ENCODE data around the gene PAM16.
"Not testable (repeated sequence)": the region's sequence is repeated elsewhere in the genome, so short reads cannot be mapped to it uniquely, and the experiment has no call there.

PAM16 gene

DNA sequence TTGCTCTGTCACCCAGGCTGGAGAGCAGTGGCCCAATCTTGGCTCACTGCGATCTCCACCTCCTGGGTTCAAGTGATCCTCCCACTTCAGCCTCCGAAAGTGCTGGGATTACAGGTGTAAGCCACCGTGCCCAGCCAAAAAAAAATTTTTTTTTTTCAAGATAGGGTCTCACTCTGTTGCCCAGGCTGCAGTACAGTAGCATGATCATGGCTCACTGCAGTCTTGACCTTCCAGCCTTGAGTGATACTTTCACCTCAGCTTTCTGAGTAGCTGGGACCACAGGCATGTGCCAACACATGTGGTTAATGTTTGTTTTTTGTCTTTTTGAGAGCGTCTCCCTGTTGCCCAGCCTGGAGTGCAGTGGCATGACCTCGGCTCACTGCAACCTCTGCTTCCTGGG, 1.7 kb upstream of the PAM16 start:
- no peak for DNase-seq (ENCODE audit: low read depth)

DNA sequence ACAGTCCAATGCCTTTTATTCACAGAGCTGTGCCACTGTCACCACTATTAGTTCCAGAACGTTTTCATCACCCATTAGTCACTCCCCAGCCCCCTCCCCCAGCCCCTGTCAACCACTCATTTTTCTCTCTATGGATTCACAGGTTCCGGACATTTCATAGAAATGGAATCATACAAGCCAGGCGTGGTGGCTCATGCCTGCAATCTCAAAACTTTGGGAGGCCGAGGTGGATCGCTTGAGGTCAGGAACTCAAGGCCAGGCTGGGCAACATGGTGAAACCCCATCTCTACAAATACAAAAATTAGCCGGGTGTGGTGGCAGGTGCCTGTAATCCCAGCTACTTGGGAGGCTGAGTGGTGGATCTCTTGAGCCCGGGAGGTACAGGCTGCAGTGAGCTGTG, 759 bp upstream of the PAM16 start:
- no peak for DNase-seq (ENCODE audit: low read depth)

DNA sequence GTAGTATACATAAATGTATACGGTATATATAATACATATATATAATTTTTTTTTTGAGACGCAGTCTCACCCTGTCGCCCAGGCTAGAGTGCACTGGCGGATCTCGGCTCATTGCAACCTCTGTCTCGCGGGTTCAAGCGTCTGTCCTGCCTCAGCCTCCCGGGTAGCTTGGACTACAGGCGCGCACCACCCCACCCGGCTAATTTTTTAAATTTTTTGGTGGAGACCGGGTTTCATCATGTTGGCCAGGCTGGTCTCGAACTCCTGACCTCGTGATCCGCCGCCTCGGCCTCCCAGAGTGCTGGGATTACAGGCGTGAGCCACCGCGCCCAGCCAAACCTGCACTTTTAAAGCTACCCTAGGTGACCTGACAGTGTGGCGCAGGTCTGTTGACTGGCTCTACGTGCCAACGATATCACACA, 745 bp downstream of the PAM16 start:
- no peak for DNase-seq (ENCODE audit: low read depth)

DNA sequence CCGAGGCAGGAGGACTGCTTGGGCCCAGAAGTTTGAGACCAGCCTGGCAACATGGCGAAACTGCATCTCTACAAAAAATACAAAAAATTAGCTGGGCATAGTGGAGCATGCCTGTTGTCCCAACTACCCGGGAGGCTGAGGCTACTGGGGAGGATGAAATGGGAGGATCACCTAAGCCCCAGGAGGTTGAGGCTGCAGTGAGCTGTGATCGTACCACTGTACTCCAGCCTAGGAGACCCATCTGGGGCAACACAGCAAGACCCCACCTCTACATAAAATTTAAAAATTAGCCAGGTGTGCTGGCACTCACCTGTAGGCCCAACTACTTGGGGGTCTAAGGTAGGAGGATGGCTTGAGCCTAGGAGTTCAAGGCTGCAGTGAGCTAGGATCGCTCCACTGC, 1.8 kb downstream of the PAM16 start:
- no peak for DNase-seq (ENCODE audit: low read depth)

DNA sequence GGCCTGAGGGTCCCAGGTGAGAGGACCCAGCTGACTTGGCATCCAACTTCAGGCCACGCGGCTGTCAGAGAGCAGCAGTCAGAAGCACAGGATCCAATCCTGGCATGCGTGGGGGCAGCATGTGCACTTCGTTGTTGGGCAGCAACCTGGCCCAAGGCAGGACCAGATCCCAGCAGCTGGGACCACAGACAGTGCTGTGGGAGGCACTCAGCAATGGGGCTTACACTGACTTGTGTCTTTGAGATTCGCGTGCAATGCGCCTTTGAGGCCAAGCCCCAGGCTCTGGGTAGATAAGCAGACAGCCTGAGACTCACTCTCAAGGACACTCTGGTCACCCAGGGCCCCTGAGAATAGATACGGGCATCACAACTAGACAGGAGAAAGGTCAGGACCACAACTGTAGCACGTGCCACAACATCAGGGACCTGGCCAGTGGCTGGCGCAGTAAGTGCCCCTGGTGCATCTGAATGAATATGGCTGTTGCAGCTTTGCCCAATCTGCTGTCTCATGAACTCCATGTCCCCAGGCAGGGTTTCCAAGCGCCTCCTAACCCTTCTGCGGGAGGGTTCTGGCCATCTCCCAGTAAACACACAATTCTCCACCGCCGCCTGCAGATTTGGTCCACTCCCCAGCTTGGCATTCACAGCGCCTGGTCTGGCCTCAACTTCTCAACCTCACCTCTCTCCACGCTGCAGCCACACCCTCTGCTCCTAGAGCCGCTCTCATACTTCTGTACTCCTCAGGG, 3.2 kb downstream of the PAM16 start:
- no peak for DNase-seq (ENCODE audit: low read depth)

DNA sequence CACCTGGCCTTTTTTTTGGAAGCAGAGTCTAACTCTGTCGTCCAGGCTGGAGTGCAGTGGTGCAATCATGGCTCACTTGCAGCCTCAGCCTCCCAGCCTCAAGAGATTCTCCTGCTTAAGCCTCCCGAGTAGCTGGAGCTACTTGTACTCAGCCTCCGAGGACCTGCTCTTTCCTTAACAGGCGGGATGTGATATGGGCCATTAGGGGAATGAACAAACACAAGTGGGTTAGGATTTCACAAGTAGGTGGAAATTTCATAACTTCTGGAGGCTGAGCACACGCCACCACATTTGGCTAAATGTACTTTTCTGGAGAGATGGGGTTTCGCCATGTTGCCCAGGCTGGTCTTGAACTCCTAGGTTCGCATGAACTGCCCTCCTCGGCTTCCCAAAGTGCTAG, 4.1 kb downstream of the PAM16 start:
- DNase-seq (ENCODE audit: low read depth): no peak

DNA sequence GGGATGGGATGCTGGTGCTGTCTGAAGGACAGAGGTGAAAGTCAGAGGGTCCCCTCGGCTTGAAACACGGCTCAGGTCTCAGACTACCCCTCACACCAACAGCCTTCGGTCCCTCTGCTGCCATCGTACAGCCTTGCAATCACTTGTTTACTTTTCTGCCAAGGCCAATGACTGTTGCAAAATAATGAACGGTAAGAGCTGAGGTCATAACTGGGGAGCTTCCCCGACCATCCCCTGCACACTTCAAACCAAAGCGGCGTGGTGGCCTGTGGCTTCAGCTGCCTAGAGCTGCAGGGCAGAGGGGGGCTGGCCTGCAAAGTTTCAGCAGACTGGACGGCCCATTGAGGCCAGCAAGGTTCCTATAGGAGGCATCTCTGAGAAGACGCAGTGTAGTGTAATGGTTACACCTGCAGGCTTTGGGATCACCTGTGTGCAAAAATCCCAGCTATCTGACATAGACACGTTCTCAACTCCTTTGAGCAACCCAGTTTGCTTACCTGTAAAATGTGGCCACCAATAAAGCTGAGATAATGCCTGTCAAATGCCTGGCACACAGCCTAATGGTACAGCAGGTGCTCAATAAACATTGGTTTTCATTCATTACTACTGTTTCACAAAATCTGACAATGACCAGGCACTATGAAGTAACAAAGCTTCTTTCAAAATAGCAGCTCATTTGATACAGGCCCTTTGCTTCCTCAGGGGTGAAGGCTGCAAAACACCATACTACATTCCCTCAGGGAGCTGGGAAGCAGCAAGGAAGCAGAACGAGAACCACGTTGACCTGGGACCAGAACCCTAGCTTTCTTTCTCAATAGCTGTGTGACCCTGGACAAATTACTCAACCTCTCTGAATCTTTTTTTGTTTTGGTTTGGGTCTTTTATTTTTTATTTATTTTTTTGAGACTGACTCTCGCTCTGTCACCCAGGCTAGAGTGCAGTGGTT, 5.0 kb downstream of the PAM16 start:
- no peak for DNase-seq (ENCODE audit: low read depth)

DNA sequence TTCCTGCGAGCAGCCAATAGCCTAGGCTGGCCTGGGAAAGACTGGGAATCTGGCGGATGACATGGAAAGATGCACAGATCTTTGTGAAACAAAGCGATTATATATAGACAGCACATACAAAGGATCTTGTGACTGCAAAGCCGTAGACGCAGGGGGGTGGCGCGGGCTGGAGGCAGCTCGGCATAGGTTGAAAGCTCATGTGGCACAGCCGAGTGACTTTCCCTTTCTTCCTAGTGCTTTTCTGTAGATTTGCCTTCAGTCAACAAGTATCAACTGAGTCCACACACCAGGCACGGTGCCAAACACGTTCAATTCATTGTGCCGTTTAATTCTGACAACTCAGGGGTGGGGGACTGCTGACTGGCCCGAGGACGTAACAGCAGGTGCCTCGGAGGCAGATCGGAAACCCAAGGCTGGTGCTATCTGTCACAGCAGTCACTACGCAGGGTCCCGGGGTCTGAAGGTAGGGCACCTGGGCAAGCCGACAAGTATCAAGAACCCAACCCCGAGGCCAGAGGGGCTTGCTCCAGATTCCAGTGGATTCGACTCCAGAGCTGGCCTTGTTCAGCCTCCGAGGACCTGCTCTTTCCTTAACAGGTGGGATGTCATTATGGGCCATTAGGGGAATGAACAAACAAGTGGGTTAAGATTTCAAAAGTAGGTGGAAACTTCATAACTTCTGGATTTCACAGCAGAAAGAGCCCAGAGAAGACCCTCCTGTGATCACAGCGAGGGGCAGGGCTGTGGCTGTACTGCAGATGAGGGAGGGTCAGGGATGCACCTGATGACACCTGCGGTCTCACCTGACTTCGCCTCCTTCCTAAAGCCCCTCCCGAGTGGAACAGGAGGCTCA, 5.9 kb downstream of the PAM16 start:
- DNase-seq (ENCODE audit: low read depth): no peak

DNA sequence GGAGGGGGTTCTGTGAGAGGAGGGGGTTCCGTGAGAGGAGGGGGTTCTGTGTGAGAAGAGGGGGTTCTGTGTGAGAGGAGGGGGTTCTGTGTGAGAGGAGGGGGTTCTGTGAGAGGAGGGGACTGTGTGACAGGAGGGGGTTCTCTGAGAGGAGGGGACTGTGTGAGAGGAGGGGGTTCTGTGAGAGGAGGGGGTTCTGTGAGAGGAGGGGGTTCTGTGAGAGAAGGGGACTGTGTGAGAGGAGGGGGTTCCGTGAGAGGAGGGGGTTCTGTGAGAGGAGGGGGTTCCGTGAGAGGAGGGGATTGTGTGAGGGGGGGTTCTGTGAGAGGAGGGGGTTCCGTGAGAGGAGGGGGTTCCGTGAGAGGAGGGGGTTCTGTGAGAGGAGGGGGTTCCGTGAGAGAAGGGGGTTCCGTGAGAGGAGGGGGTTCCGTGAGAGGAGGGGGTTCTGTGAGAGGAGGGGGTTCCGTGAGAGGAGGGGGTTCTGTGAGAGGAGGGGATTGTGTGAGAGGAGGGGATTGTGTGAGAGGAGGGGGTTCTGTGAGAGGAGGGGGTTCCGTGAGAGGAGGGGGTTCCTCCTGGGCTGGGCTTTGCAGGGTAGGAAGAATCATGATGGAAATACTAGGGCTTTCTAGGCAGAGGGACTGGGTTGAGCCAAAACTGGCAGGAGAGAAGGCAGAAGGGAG, 6.7 kb downstream of the PAM16 start:
- not testable (repeated sequence) for DNase-seq (ENCODE audit: low read depth)

DNA sequence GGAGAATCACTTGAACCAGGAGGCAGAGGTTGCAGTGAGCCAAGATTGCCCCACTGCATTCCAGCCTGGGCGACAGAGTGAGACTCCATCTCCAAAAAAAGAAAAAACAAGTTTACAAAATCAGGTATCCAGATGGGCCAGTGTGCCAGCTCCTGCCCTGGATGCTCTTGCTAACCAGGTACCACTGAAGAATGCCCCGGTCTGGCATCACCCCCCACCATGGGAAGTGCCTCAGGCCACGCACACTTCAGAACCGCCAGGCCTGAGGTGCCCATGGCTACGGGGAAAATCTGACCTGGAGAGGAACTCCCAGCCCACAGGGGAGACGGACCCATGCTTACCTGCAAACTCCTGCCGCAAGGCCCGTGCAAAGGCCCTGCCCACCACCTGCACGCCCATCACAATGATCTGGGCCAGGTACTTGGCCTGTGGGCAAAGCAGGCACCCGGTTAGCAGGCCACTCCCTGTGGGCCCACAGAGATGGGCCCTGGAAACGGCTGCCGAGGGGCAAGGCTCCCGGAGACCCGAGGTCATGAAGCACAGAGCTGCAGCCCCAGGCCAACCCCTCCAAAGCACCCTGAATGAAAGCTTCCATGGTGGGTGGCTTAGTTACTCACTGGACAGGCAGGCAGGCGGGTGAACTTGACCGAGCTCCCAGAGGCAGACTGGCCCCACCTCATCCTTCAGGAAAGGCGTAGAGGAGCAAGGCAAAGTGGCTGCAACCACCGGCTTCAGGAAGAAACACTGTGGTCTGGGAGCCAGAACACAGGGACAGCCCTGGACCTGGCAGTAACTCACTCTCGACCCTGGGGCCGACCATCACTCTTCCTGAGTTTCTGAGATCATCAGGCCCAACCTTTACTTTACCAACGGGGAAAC, 8.0 kb downstream of the PAM16 start:
- no peak for DNase-seq (ENCODE audit: low read depth)

DNA sequence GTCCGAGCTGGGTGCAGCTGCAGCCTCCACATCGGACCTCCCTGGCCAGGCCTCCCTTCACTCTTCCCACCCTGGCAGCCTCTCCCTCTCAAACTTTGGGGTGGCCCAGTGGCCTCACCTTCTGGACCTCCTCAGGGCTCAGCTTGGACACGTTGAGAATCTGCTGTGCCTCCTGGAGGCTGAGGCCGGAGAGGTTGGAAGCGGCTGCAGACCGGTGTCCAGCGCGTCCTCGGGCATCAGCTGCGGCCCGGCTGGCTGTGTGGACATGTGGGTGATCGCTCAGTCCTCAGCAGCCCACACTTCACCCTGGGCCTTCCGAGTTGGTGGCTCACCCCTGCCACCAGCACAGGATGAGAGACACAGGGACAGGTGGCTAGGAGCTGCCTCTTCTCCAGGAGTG, 9.9 kb downstream of the PAM16 start:
- no peak for DNase-seq (ENCODE audit: low read depth)

DNA sequence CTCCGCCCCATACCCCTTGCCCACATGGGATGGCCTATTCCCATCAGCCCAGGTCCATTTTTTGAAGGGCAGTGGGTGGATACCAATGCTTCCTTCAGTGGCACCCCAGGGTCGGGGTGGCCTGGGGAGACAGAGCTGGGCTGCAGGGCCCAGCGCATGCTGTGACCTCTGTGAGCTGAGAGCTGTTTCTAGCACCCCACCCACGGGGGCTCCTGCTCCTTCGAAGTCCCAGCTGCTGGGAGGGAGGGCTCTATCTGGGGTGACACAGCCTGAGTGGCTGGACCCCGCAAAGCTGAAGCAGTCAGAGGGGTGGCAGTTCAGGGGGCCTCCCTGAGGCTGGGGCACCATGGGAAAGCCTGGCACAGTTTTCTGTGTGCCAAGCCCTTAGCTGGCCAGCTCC, 10.7 kb downstream of the PAM16 start:
- DNase-seq (ENCODE audit: low read depth): no peak

DNA sequence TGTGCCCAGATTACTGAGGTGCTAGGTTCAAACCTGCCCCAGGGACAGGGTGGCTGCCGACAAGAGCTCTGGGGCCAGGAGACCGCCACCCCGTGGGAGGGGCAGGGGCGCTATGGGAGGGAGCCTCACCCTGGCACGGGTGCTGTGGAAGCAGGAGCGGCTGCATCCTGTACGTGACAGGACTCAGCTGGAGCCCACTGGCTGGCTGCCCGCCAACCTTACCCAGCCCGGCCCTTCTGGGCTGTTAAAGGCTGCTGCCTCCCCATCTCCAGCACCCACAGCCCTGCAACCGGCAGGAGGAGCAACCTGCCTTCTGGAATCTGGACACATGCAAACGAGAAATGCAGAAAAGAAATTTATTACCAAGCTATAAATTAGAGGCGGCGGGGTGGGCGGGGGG, 11.2 kb downstream of the PAM16 start:
- DNase-seq (ENCODE audit: low read depth): no peak

DNA sequence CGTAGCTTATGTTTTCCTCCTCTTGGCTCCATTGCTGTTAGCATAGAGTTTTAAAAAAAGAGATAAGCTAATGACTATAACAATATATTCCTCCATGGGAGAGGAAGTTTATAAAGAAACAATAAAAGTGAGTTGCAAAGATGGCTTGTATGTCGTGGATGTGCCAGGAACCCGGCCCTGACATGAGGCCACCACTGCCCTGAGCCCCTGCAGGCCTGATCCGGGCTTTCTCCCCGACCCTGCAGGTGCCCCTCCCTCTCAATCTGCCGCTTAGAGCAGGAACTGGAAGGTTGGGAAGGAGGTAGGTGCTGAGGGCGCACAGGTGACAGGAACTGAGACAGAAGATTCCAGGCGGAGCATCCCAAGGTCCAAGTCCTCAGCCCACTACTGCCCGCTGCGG, 11.7 kb downstream of the PAM16 start:
- DNase-seq (ENCODE audit: low read depth): no peak

DNA sequence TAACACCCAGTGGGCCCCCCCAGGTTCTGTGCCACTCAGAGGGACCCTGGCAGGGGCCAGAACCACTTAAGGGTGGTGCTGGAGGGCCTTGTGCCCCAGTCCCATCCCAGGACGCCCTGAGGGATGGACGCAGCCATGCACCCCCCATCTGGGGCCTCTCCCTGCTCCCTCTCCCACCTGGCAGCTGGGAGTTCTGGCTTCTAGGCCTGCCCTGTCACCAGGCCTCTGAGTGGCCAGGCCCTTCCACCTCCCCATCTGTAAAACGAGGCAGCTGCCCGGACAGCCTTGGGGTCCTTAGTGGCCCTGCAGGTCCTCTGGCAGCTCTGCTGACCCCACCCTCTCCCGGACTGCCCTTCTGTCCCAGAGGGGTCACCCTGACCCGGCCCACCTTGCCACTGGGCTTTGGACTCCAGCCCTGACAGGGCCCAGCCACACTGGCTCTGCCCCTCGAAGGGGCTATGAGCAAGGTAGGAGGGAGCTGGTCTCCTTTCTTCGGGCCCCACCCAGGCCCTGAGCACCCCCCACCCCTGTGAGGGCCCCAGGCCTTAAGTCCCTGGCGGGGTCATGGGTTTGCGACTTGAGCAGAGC, 12.3 kb downstream of the PAM16 start:
- DNase-seq (ENCODE audit: low read depth): no peak

DNA sequence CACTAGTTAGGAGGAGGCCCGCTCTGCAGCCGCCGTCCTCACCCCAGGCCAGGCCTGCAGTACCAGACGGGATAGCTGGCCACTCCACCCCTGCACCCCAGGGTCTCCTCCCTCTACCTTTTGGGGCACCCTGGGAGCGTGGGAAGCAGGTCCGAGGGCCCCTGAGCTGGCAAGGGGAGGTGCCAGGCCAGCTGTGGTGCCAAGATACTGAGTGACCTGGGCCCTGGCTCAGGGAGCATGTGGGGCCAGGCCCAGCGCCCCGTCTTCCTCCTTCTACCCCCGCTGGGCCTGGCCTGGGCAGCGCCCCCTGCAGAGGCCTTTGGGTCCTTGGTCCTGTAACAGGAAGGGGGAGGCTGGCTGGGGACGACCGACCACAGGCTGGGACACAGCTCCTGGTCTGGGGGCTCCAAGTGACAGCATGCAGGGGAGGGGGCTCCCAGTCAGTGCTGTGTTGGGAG, 13.0 kb downstream of the PAM16 start:
- no peak for DNase-seq (ENCODE audit: low read depth)

DNA sequence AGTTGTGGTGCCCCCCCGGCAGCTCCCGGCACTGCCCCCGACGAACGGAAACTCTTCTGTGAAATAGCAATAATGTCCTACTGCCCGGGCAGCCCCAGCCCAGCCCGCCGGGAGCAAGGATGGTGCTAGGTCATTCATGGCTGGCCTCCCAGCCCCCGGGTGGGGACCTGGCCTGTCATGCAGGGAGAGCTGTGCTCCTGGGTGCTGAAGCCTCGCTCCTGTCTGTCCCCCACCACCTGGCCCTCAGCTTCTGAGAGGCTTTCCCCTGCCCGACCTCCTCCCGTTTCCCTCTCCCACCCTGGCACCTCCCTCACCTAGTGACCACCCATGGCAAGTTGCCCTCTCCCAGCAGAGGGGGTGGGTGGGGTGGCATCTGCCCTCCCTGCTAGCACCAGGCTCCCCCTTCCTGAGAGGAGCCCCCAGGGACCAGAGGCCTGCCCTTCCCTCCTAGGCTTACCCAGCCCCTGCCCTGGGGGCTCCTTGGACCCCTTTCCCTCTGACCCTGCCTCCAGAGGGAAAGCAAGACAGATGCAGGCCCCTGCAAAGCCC, 13.5 kb downstream of the PAM16 start:
- no peak for DNase-seq (ENCODE audit: low read depth)

DNA sequence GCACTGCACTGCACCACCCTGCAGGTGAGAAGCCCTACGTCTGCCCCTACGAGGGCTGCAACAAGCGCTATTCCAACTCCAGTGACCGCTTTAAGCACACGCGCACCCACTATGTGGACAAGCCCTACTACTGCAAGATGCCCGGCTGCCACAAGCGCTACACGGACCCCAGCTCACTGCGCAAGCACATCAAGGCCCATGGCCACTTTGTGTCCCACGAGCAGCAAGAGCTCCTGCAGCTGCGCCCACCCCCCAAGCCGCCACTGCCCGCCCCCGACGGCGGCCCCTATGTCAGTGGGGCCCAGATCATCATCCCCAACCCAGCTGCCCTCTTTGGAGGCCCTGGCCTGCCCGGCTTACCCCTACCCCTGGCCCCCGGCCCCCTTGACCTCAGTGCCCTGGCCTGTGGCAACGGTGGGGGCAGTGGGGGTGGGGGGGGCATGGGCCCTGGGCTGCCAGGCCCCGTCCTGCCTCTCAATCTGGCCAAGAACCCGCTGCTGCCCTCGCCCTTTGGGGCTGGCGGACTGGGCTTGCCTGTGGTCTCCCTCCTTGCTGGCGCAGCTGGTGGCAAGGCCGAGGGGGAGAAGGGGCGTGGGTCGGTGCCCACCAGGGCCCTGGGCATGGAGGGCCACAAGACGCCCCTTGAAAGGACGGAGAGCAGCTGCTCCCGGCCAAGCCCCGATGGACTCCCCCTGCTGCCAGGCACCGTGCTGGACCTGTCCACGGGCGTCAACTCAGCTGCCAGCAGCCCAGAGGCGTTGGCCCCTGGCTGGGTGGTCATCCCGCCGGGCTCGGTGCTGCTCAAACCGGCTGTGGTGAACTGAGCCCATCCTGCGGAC, 14.2 kb downstream of the PAM16 start:
- DNase-seq (ENCODE audit: low read depth): no peak
